Glomerular endothelial cell (primary cell): ENCODE data around the gene TNFRSF1B. TPM values are rescaled to one million over a fixed set of nuclear protein-coding genes. Genes with fewer than 3 reads are reported as not detected.

Experiments used
- DNase-seq: peaks from one replicate; pipeline ENCODE4 v3.0.0-alpha.2; 2011; ENCODE audit warnings: low read depth, low spot score; ENCODE audit errors: extremely low read depth
- total RNA-seq: library from RNA; depleted of rRNA; stranded (reverse); fragments of >200 nt; gene quantifications from 2 replicates; pipeline ENCODE4 v1.2.3, GENCODE V29; 2015

The TNFRSF1B gene
- total RNA-seq, 1 donor from 2014 or later, result 31.9 TPM

- DNase-seq, result no peak
Observed at GRCh38 chr1:12141163-12141850, 25.5 kb upstream of the TNFRSF1B start.

- DNase-seq, result no peak
Observed at GRCh38 chr1:12142141-12142823, 24.5 kb upstream of the TNFRSF1B start.

GRCh38 chr1:12142891-12143630, 23.7 kb upstream of the TNFRSF1B start:
- DNase-seq, result no peak

- DNase-seq, result no peak
Observed at GRCh38 chr1:12143631-12144155, 23.1 kb upstream of the TNFRSF1B start.

GRCh38 chr1:12144236-12144635, 22.6 kb upstream of the TNFRSF1B start:
- DNase-seq, result no peak

- DNase-seq, result no peak
Observed at GRCh38 chr1:12144969-12145368, 21.8 kb upstream of the TNFRSF1B start.

- DNase-seq, result no peak
Observed at GRCh38 chr1:12145616-12146342, 21.0 kb upstream of the TNFRSF1B start.

- no peak for DNase-seq
Observed at GRCh38 chr1:12146343-12147112, 20.3 kb upstream of the TNFRSF1B start.

GRCh38 chr1:12147201-12147701, 19.5 kb upstream of the TNFRSF1B start:
- peak; percentile 65 for DNase-seq

- no peak for DNase-seq
Observed at GRCh38 chr1:12148160-12148957, 18.4 kb upstream of the TNFRSF1B start.

GRCh38 chr1:12148958-12149790, 17.6 kb upstream of the TNFRSF1B start:
- no peak for DNase-seq

GRCh38 chr1:12149791-12150175, 17.0 kb upstream of the TNFRSF1B start:
- no peak for DNase-seq

- no peak for DNase-seq
Observed at GRCh38 chr1:12150456-12151200, 16.2 kb upstream of the TNFRSF1B start.

GRCh38 chr1:12151465-12151864, 15.3 kb upstream of the TNFRSF1B start:
- DNase-seq, result no peak

GRCh38 chr1:12152113-12152891, 14.5 kb upstream of the TNFRSF1B start:
- DNase-seq, result no peak

- DNase-seq, result no peak
Observed at GRCh38 chr1:12153181-12153785, 13.5 kb upstream of the TNFRSF1B start.
